ENCODE results near the gene STAT5B.

GRCh38 chr17:42270596-42270995 is 5.6 kb downstream of the STAT5B start:
- TF ChIP-seq JUND (IDR thresholded peaks at IDR 0.05; ENCODE audit: low read length) = no peak
- no peak for TF ChIP-seq GTF2F1 (IDR thresholded peaks at IDR 0.05; ENCODE audit: borderline replicate concordance, low read depth, low read length)
- TF ChIP-seq POLR2A (IDR thresholded peaks at IDR 0.05; ENCODE audit: control extremely low read depth in 1 of 2, low read depth in 2 of 2, low read length in 2 of 2) = no peak
- TF ChIP-seq SIX5 (IDR thresholded peaks at IDR 0.05; ENCODE audit: low read depth, low read length) = no peak
- TF ChIP-seq CTCF (IDR thresholded peaks at IDR 0.05; ENCODE audit: control extremely low read depth in 1 of 3, insufficient read depth in 1 of 3, low read depth in 1 of 3, low read length in 3 of 3) = no peak
- TF ChIP-seq POLR2AphosphoS5 (IDR thresholded peaks at IDR 0.05; ENCODE audit: low read depth, low read length) = no peak
- no peak for TF ChIP-seq MAX (IDR thresholded peaks at IDR 0.05)
- no peak for TF ChIP-seq EZH2 (IDR thresholded peaks at IDR 0.05; ENCODE audit: low read depth, low read length, severe bottlenecking)
- TF ChIP-seq CHD2 (IDR thresholded peaks at IDR 0.05; ENCODE audit: low read length) = no peak

Measured in H1 (cell line).